HepG2 (cell line): ENCODE results near the gene TPGS1. TPM values are rescaled to one million over a fixed set of nuclear protein-coding genes. Genes with fewer than 3 reads are reported as not detected.

Experiments
- ARNT2 ChIP-seq: sonication (generic); formaldehyde crosslinking; IDR thresholded peaks from 2 replicates; pipeline ENCODE4 v1.8.0; 2022; ENCODE audit warnings: mild to moderate bottlenecking, low read depth, missing genetic modification reagents, moderate library complexity
- DPF2 ChIP-seq: sonication (generic); formaldehyde crosslinking; IDR thresholded peaks from 2 replicates; pipeline ENCODE4 v1.4.0; 2020; ENCODE audit warnings: mild to moderate bottlenecking, low read depth, missing genetic modification reagents, borderline replicate concordance
- DRAP1 ChIP-seq: IDR thresholded peaks from 2 replicates; pipeline ENCODE4 v1.6.1; 2016; ENCODE audit warnings: missing genetic modification reagents, missing compliant biosample characterization
- FOXO4 ChIP-seq: sonication (generic); formaldehyde crosslinking; conservative IDR thresholded peaks from 2 replicates; pipeline ENCODE4 v1.8.1; 2023; ENCODE audit warnings: missing genetic modification reagents
- HOXA5 ChIP-seq: sonication (generic); formaldehyde crosslinking; IDR thresholded peaks from 2 replicates; pipeline ENCODE4 v1.4.0; 2020; ENCODE audit warnings: missing genetic modification reagents
- KLF9 ChIP-seq: IDR thresholded peaks from 2 replicates; pipeline ENCODE4 v1.6.1; 2016; ENCODE audit warnings: low read depth
- PRDM10 ChIP-seq: sonication (generic); formaldehyde crosslinking; IDR thresholded peaks from 2 replicates; pipeline ENCODE4 v1.4.0; 2020; ENCODE audit warnings: low read depth, missing genetic modification reagents
- RBAK ChIP-seq: sonication (generic); formaldehyde crosslinking; IDR thresholded peaks from 2 replicates; pipeline ENCODE4 v1.5.1; 2020; ENCODE audit warnings: mild to moderate bottlenecking, missing genetic modification reagents
- TEAD2 ChIP-seq: sonication (generic); formaldehyde crosslinking; IDR thresholded peaks from 2 replicates; pipeline ENCODE4 v1.9.0; 2021; ENCODE audit warnings: missing genetic modification reagents
- ZBTB3 ChIP-seq: sonication (generic); formaldehyde crosslinking; IDR thresholded peaks from 2 replicates; pipeline ENCODE4 v1.4.0; 2020; ENCODE audit warnings: low read depth, mild to moderate bottlenecking, moderate library complexity, missing genetic modification reagents, borderline replicate concordance
- ZNF75D ChIP-seq: sonication (generic); formaldehyde crosslinking; IDR thresholded peaks from 2 replicates; pipeline ENCODE4 v1.8.1; 2023; ENCODE audit warnings: missing genetic modification reagents, mild to moderate bottlenecking, borderline replicate concordance
- polyA plus RNA-seq, 8 experiments: library from polyadenylated mRNA; depleted of rRNA in 3 of 8; stranded (reverse) in 7 of 8; unstranded in 1 of 8; fragments of >200 nt; fragmentation: Illumina TruSeq in 4 of 8; extraction: Trizol in 4 of 8; gene quantifications; 2 replicates each; pipeline versions ENCODE4 v1.2.1 to v1.2.3, GENCODE V29; 2011 to 2016; ENCODE audit warnings: low read depth in 4 of 8, missing spikeins in 1 of 8, mixed read lengths in 1 of 8; ENCODE audit not compliant: insufficient read depth in 1 of 8
- total RNA-seq, 5 experiments: library from RNA; depleted of rRNA; stranded (reverse); fragments of >200 nt; fragmentation: Illumina TruSeq; extraction: Trizol; gene quantifications; 2 replicates each; pipeline ENCODE4 v1.2.3, GENCODE V29; 2016; ENCODE audit warnings: low read depth in 1 of 5
- TF ChIP-seq, protein P1 (sequence below): sonication (generic); formaldehyde crosslinking; IDR thresholded peaks from 2 replicates; pipeline ENCODE4 v1.4.0; 2020; ENCODE audit warnings: missing genetic modification reagents
- TF ChIP-seq, protein P2 (sequence below): IDR thresholded peaks from 2 replicates; pipeline ENCODE4 v1.6.1; 2016
- TF ChIP-seq, protein P3 (sequence below): sonication (generic); formaldehyde crosslinking; IDR thresholded peaks from 2 replicates; pipeline ENCODE4 v1.5.0; 2020; ENCODE audit warnings: mild to moderate bottlenecking, low read depth, missing genetic modification reagents, borderline replicate concordance
- TF ChIP-seq, protein P4 (sequence below): sonication (generic); formaldehyde crosslinking; IDR thresholded peaks from 2 replicates; pipeline ENCODE4 v1.5.0; 2020; ENCODE audit warnings: missing genetic modification reagents, mild to moderate bottlenecking, borderline replicate concordance
- TF ChIP-seq, protein P5 (sequence below): IDR thresholded peaks from 2 replicates; pipeline ENCODE4 v1.6.1; 2016; ENCODE audit warnings: low read depth, control low read depth

Gene TPGS1
- total and polyA plus RNA-seq, 2 of the 13 experiments (the other 11 are each of a cell fraction or from before 2014, with no cell fraction given): 1.1 to 6.2 TPM

DNA sequence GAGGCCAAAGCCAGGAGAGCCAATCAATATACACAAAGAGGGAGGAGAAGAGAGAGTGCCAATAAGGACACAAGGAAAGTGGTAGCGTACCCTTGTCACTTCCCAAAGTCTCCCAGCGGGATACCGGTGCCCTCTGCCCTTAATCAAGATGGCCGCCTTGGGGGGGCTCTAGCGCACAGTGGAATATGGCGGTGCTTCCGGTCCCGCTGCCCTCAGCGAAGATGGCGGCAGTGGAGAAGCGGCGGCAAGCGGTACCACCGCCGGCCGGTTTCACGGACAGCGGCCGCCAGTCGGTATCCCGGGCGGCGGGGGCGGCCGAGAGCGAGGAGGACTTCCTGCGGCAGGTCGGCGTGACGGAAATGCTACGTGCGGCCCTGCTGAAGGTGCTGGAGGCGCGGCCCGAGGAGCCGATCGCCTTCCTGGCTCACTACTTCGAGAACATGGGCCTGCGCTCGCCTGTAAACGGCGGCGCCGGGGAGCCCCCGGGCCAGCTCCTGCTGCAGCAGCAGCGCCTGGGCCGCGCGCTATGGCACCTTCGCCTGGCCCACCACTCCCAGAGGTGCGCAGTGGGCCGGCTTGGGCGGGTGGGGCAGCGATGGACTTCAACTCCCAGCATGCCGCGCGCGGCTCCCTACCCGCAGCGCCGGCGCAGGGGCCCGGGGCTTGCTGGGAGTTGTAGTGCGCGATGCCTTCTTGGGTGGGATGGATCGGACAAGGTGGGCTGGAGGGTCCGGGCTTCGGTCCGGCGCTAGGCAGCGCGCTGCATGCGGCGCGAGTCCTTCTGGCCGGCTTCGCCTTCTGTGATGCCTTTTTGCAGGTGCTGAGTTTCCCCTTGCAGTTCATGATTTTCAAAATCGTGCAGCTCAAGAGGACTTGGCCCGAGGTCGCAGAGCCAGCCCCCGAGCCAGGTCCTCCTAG lies at the start of gene TPGS1 (continued):
- TF ChIP-seq, protein P1, sequence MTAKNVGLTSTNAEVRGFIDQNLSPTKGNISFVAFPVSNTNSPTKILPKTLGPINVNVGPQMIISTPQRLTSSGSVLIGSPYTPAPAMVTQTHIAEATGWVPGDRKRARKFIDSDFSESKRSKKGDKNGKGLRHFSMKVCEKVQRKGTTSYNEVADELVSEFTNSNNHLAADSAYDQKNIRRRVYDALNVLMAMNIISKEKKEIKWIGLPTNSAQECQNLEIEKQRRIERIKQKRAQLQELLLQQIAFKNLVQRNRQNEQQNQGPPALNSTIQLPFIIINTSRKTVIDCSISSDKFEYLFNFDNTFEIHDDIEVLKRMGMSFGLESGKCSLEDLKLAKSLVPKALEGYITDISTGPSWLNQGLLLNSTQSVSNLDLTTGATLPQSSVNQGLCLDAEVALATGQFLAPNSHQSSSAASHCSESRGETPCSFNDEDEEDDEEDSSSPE (CRISPR knock-in tag): no peak
- TF ChIP-seq HOXA5 (CRISPR knock-in tag) (peak; percentile 80; the same call in 1 of the 2 replicates), DRAP1 (CRISPR knock-in tag) (peak; percentile 36), PRDM10 (CRISPR knock-in tag) (peak; percentile 23; the same call in 1 of the 2 replicates), TEAD2 (CRISPR knock-in tag) (no peak), ZBTB3 (no peak), FOXO4 (CRISPR knock-in tag) (no peak), ARNT2 (CRISPR knock-in tag) (peak; percentile 80), RBAK (no peak), KLF9 (no peak), DPF2 (no peak), ZNF75D (CRISPR knock-in tag) (no peak)
- TF ChIP-seq, protein P2, sequence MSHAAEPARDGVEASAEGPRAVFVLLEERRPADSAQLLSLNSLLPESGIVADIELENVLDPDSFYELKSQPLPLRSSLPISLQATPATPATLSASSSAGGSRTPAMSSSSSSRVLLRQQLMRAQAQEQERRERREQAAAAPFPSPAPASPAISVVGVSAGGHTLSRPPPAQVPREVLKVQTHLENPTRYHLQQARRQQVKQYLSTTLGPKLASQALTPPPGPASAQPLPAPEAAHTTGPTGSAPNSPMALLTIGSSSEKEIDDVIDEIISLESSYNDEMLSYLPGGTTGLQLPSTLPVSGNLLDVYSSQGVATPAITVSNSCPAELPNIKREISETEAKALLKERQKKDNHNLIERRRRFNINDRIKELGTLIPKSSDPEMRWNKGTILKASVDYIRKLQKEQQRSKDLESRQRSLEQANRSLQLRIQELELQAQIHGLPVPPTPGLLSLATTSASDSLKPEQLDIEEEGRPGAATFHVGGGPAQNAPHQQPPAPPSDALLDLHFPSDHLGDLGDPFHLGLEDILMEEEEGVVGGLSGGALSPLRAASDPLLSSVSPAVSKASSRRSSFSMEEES (CRISPR knock-in tag): 0 out of 2 replicates have a peak, but pooled peaks have one; percentile 8
- TF ChIP-seq, protein P3, sequence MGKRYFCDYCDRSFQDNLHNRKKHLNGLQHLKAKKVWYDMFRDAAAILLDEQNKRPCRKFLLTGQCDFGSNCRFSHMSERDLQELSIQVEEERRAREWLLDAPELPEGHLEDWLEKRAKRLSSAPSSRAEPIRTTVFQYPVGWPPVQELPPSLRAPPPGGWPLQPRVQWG (CRISPR knock-in tag): no peak
- TF ChIP-seq, protein P4, sequence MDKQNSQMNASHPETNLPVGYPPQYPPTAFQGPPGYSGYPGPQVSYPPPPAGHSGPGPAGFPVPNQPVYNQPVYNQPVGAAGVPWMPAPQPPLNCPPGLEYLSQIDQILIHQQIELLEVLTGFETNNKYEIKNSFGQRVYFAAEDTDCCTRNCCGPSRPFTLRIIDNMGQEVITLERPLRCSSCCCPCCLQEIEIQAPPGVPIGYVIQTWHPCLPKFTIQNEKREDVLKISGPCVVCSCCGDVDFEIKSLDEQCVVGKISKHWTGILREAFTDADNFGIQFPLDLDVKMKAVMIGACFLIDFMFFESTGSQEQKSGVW (CRISPR knock-in tag): no peak
- TF ChIP-seq, protein P5, sequence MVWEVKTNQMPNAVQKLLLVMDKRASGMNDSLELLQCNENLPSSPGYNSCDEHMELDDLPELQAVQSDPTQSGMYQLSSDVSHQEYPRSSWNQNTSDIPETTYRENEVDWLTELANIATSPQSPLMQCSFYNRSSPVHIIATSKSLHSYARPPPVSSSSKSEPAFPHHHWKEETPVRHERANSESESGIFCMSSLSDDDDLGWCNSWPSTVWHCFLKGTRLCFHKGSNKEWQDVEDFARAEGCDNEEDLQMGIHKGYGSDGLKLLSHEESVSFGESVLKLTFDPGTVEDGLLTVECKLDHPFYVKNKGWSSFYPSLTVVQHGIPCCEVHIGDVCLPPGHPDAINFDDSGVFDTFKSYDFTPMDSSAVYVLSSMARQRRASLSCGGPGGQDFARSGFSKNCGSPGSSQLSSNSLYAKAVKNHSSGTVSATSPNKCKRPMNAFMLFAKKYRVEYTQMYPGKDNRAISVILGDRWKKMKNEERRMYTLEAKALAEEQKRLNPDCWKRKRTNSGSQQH: no peak
